Caki2 (cell line): ENCODE measurements around the gene CTSV. TPM values are rescaled to one million over a fixed set of nuclear protein-coding genes. Genes with fewer than 3 reads are reported as not detected.
"Not testable (repeated sequence)": the region's sequence is repeated elsewhere in the genome, so short reads cannot be mapped to it uniquely, and the experiment has no call there.

Source experiments
- DNase-seq: peaks from one replicate; pipeline ENCODE4 v3.0.0-alpha.2; 2015; ENCODE audit warnings: low read depth
- in situ Hi-C: cut with HindIII; loops from 2 replicates; pipeline ENCODE4 v1.10.0; 2016; ENCODE audit warnings: low sequenced_read_pairs, low pct_unique_long_range_greater_than_20kb, mixed read lengths
- total RNA-seq: library from RNA; depleted of rRNA; stranded (reverse); fragments of >200 nt; shearing (Covaris generic); gene quantifications from 2 replicates; pipeline ENCODE4 v1.2.3, GENCODE V29; 2014; ENCODE audit warnings: low replicate concordance; rRNA removed

CTSV gene
- total RNA-seq, result 0.27 and 3.0 TPM in 2 replicates

- in situ Hi-C loops, result no loop called here
- DNase-seq, result peak; percentile 86
These were observed at the start of gene CTSV for GRCh38 chr9:97038611-97039513. TSS of gene CTSV (minus strand) at chr9:97039142. CDS start at chr9:97038043, 1,099 bp downstream.

GRCh38 chr9:97087668-97088215, 48.8 kb upstream of the CTSV start:
- in situ Hi-C loops, DNase-seq: not testable (repeated sequence)

- in situ Hi-C loops, DNase-seq: not testable (repeated sequence)
These were observed 45.6 kb upstream of the CTSV start for GRCh38 chr9:97084562-97084991.

- no peak for DNase-seq
- in situ Hi-C loops, result no loop called here
These were observed 39.4 kb upstream of the CTSV start for GRCh38 chr9:97078362-97078761.

GRCh38 chr9:97077452-97078295, 38.7 kb upstream of the CTSV start:
- in situ Hi-C loops, result no loop called here

GRCh38 chr9:97076731-97077451, 37.9 kb upstream of the CTSV start:
- in situ Hi-C loops, DNase-seq: not testable (repeated sequence)

More at GRCh38 chr9:97077452-97078295, 38.7 kb upstream of the CTSV start:
- DNase-seq, result no peak

GRCh38 chr9:97076238-97076637, 37.3 kb upstream of the CTSV start:
- in situ Hi-C loops, result no loop called here
- no peak for DNase-seq

- DNase-seq, result no peak
- in situ Hi-C loops, result no loop called here
These were observed 36.5 kb upstream of the CTSV start for GRCh38 chr9:97075289-97075985.

GRCh38 chr9:97073506-97073905, 34.6 kb upstream of the CTSV start:
- in situ Hi-C loops, result no loop called here
- no peak for DNase-seq

GRCh38 chr9:97072285-97072776, 33.4 kb upstream of the CTSV start:
- DNase-seq, result no peak
- in situ Hi-C loops, result no loop called here

- DNase-seq, in situ Hi-C loops: not testable (repeated sequence)
These were observed 31.4 kb upstream of the CTSV start for GRCh38 chr9:97070325-97070724.

- in situ Hi-C loops, result no loop called here
- DNase-seq, result no peak
These were observed 28.5 kb upstream of the CTSV start for GRCh38 chr9:97067490-97067889.

- DNase-seq, result no peak
- in situ Hi-C loops, result no loop called here
These were observed 25.2 kb upstream of the CTSV start for GRCh38 chr9:97064176-97064575.

GRCh38 chr9:97060796-97061195, 21.9 kb upstream of the CTSV start:
- in situ Hi-C loops, result no loop called here

GRCh38 chr9:97059626-97060025, 20.7 kb upstream of the CTSV start:
- DNase-seq, result peak; percentile 31
- in situ Hi-C loops, result no loop called here

More at GRCh38 chr9:97060796-97061195, 21.9 kb upstream of the CTSV start:
- DNase-seq, result no peak

GRCh38 chr9:97057651-97058050, 18.7 kb upstream of the CTSV start:
- no peak for DNase-seq
- in situ Hi-C loops, result no loop called here

- in situ Hi-C loops, DNase-seq: not testable (repeated sequence)
These were observed 16.9 kb upstream of the CTSV start for GRCh38 chr9:97055891-97056290.
